ENCODE measurements around the gene CYP3A7.
"Not testable (repeated sequence)": the region's sequence is repeated elsewhere in the genome, so short reads cannot be mapped to it uniquely, and the experiment has no call there.

CYP3A7 gene

DNA sequence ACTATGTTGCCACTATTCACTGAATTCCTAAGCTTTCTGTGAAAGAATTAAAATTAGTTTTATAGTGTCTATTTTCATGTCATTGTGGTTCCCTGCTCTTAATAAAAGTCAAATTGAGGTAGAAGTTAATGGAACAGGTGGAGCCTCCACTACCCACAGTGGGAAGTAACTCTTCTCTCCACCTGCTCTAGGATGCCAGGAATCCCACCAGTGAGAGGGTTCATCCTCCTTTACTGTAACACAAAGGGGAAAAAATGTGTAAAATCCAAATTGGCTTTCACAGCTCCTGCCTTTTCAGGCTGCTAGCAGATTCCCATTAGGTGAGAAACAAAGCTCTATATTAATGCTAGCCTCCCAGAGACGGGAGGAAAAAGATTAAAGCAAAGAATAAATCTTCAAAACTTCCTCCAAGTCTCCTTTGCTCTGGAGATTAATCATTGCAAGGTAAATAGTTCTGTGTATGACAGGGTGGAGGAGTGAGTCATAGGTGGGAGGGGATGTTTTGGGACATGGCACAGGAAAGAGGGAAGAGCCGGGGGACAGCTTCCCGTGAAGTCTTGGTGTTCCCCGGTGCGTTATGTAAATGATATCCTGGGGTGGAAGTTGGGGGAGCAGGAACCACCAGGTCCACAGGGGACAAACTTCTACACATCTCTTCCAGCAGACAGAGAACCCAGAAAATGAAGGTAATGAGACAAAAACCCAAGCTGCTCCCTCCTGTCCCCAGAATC is 16.5 kb upstream of the CYP3A7 start:
- not testable (repeated sequence) for H2AK5ac ChIP-seq (ENCODE audit: low read length); H3K4me2 ChIP-seq (ENCODE audit: low read length); H3K4me1 ChIP-seq (ENCODE audit: control insufficient read depth in 1 of 2, insufficient read depth in 2 of 2, low read length in 2 of 2); H3K9ac ChIP-seq (ENCODE audit: low read length); H2BK5ac ChIP-seq (ENCODE audit: low read depth, low read length, poor library complexity); H4K8ac ChIP-seq (ENCODE audit: low read depth, low read length); H3K36me3 ChIP-seq (ENCODE audit: control insufficient read depth in 1 of 2, insufficient read depth in 2 of 2, low read length in 2 of 2); H3K18ac ChIP-seq (ENCODE audit: low read length); DNase-seq; H3K4ac ChIP-seq (ENCODE audit: low read depth, low read length); H3K23ac ChIP-seq (ENCODE audit: low read length); H4K12ac ChIP-seq (ENCODE audit: low read depth, low read length); H3K27me3 ChIP-seq (ENCODE audit: insufficient read depth, low read length); H2BK120ac ChIP-seq (ENCODE audit: insufficient read depth, low read length, poor library complexity); H3K9me3 ChIP-seq (ENCODE audit: insufficient read depth, low read depth, low read length); H2AFZ ChIP-seq (ENCODE audit: insufficient read depth, low read length, poor library complexity); H3K14ac ChIP-seq (ENCODE audit: low read length); H4K91ac ChIP-seq (ENCODE audit: low read depth, low read length); H3K79me1 ChIP-seq (ENCODE audit: low read length); H3K27ac ChIP-seq (ENCODE audit: low read depth, low read length); H3K79me2 ChIP-seq (ENCODE audit: control insufficient read depth, insufficient read depth, low read length, poor library complexity); H3K4me3 ChIP-seq (ENCODE audit: low read depth, low read length); H2BK12ac ChIP-seq (ENCODE audit: low read length)
- no CpG with 5 or more reads among the region's 5 CpGs for whole genome bisulfite sequencing (ENCODE audit: extremely low coverage, insufficient coverage, insufficient read length)

DNA sequence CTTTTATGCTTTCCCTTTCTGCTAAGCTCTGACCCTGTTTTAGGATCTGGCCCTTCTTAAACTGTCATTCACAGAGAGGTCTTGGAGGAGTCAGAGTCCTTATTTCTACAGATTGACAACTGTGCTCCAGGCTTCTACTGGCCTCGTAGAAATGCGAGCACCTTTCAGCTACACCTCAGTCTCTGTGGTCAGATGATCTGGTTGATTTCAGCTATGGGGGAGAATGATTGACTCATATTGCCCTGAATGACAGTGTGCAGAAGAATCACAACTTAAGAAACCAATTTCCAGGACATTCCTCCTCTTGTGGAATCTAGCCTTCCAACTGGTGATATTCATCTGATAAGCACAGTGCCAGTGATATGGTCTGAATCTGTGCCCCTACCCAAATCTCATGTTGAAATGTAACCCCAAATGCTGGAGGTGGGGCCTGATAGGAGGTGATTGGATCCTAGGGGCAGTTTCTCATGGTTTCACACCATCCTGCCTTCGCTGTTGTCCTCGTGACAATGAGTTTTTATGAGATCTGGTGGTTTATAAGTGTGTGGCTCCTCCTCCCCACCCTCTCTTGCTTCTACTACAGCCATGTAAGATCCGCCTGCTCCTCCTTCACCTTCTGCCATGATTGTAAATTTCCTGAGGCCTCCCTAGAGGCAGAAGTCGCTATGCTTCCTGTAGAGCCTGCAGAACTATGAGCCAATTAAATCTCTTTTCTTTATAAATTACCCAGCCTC is 14.0 kb upstream of the CYP3A7 start:
- Histone ChIP-seq H2AK5ac (ENCODE audit: low read length) (no peak overlapping the region), H3K4me2 (ENCODE audit: low read length) (no peak overlapping the region), H3K79me2 (ENCODE audit: control insufficient read depth, insufficient read depth, low read length, poor library complexity) (no peaks in the 10 kb centered on the region), H3K36me3 (ENCODE audit: control insufficient read depth in 1 of 2, insufficient read depth in 2 of 2, low read length in 2 of 2) (no peaks in the 10 kb centered on the region), H3K9ac (ENCODE audit: low read length) (no peak overlapping the region), H3K4me1 (ENCODE audit: control insufficient read depth in 1 of 2, insufficient read depth in 2 of 2, low read length in 2 of 2) (peaks cover 0 to 2% of the 10 kb centered on the region in 2 experiments), H2BK12ac (ENCODE audit: low read length) (no peak overlapping the region), H3K18ac (ENCODE audit: low read length) (no peak overlapping the region), H3K4me3 (ENCODE audit: low read depth, low read length) (no peak overlapping the region), H4K91ac (ENCODE audit: low read depth, low read length) (no peak overlapping the region), H3K4ac (ENCODE audit: low read depth, low read length) (no peak overlapping the region), H3K9me3 (ENCODE audit: insufficient read depth, low read depth, low read length) (no peaks in the 10 kb centered on the region), H3K79me1 (ENCODE audit: low read length) (no peaks in the 10 kb centered on the region), H2AFZ (ENCODE audit: insufficient read depth, low read length, poor library complexity) (no peak overlapping the region), H2BK5ac (ENCODE audit: low read depth, low read length, poor library complexity) (no peak overlapping the region), H3K27me3 (ENCODE audit: insufficient read depth, low read length) (no peaks in the 10 kb centered on the region), H2BK120ac (ENCODE audit: insufficient read depth, low read length, poor library complexity) (no peak overlapping the region), H4K12ac (ENCODE audit: low read depth, low read length) (no peak overlapping the region), H4K8ac (ENCODE audit: low read depth, low read length) (no peak overlapping the region), H3K14ac (ENCODE audit: low read length) (no peak overlapping the region), H3K23ac (ENCODE audit: low read length) (no peak overlapping the region), H3K27ac (ENCODE audit: low read depth, low read length) (no peak overlapping the region)
- DNase-seq: no peak
- WGBS (ENCODE audit: extremely low coverage, insufficient coverage, insufficient read length): no CpG with 5 or more reads among the region's 6 CpGs

DNA sequence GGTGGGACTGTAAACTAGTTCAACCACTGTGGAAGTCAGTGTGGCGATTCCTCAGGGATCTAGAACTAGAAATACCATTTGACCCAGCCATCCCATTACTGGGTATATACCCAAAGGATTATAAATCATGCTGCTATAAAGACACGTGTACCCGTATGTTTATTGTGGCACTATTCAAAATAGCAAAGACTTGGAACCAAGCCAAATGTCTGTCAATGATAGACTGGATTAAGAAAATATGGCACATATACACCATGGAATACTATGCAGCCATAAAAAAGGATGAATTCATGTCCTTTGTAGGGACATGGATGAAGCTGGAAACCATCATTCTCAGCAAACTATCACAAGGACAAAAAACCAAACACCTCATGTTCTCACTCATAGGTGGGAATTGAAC is 11.9 kb upstream of the CYP3A7 start:
- H3K4me2 ChIP-seq (ENCODE audit: low read length); H3K4ac ChIP-seq (ENCODE audit: low read depth, low read length); H3K9me3 ChIP-seq (ENCODE audit: insufficient read depth, low read depth, low read length); H4K12ac ChIP-seq (ENCODE audit: low read depth, low read length); H3K4me3 ChIP-seq (ENCODE audit: low read depth, low read length); H3K18ac ChIP-seq (ENCODE audit: low read length); H2BK120ac ChIP-seq (ENCODE audit: insufficient read depth, low read length, poor library complexity); H3K79me2 ChIP-seq (ENCODE audit: control insufficient read depth, insufficient read depth, low read length, poor library complexity); H4K8ac ChIP-seq (ENCODE audit: low read depth, low read length); H3K36me3 ChIP-seq (ENCODE audit: control insufficient read depth in 1 of 2, insufficient read depth in 2 of 2, low read length in 2 of 2); H3K27ac ChIP-seq (ENCODE audit: low read depth, low read length); H3K4me1 ChIP-seq (ENCODE audit: control insufficient read depth in 1 of 2, insufficient read depth in 2 of 2, low read length in 2 of 2); H3K79me1 ChIP-seq (ENCODE audit: low read length); H3K14ac ChIP-seq (ENCODE audit: low read length); H3K9ac ChIP-seq (ENCODE audit: low read length); DNase-seq; H4K91ac ChIP-seq (ENCODE audit: low read depth, low read length); H2BK5ac ChIP-seq (ENCODE audit: low read depth, low read length, poor library complexity); H2AK5ac ChIP-seq (ENCODE audit: low read length); H2AFZ ChIP-seq (ENCODE audit: insufficient read depth, low read length, poor library complexity); H2BK12ac ChIP-seq (ENCODE audit: low read length); H3K23ac ChIP-seq (ENCODE audit: low read length); H3K27me3 ChIP-seq (ENCODE audit: insufficient read depth, low read length): not testable (repeated sequence)
- WGBS (ENCODE audit: extremely low coverage, insufficient coverage, insufficient read length): no CpG with 5 or more reads among the region's 3 CpGs

DNA sequence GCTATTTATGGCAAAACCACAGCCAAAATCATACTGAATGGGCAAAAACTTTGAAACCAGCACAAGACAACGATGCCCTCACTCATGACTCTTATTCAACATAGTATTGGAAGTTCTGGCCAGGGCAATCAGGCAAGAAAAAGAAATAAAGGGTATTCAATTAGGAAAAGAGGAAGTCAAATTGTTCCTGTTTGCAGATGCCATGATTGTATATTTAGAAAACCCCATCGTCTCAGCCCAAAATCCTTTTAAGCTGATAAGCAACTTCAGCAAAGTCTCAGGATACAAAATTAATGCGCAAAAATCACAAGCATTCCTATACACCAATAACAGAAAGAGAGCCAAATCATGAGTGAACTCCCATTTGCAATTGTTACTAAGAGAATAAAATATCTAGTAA is 10.4 kb upstream of the CYP3A7 start:
- not testable (repeated sequence) for H3K4ac ChIP-seq (ENCODE audit: low read depth, low read length); H2BK12ac ChIP-seq (ENCODE audit: low read length); H2AFZ ChIP-seq (ENCODE audit: insufficient read depth, low read length, poor library complexity); H4K12ac ChIP-seq (ENCODE audit: low read depth, low read length); H3K9ac ChIP-seq (ENCODE audit: low read length); H3K27ac ChIP-seq (ENCODE audit: low read depth, low read length); H2BK120ac ChIP-seq (ENCODE audit: insufficient read depth, low read length, poor library complexity); H3K18ac ChIP-seq (ENCODE audit: low read length); H3K27me3 ChIP-seq (ENCODE audit: insufficient read depth, low read length); DNase-seq; H3K4me3 ChIP-seq (ENCODE audit: low read depth, low read length); H3K79me1 ChIP-seq (ENCODE audit: low read length); H2BK5ac ChIP-seq (ENCODE audit: low read depth, low read length, poor library complexity); H3K14ac ChIP-seq (ENCODE audit: low read length); H2AK5ac ChIP-seq (ENCODE audit: low read length); H3K4me1 ChIP-seq (ENCODE audit: control insufficient read depth in 1 of 2, insufficient read depth in 2 of 2, low read length in 2 of 2); H4K91ac ChIP-seq (ENCODE audit: low read depth, low read length); H3K4me2 ChIP-seq (ENCODE audit: low read length); H3K36me3 ChIP-seq (ENCODE audit: control insufficient read depth in 1 of 2, insufficient read depth in 2 of 2, low read length in 2 of 2); H4K8ac ChIP-seq (ENCODE audit: low read depth, low read length); H3K23ac ChIP-seq (ENCODE audit: low read length); H3K9me3 ChIP-seq (ENCODE audit: insufficient read depth, low read depth, low read length); H3K79me2 ChIP-seq (ENCODE audit: control insufficient read depth, insufficient read depth, low read length, poor library complexity)
- no CpG with 5 or more reads among the region's 3 CpGs for WGBS (ENCODE audit: extremely low coverage, insufficient coverage, insufficient read length)

Measured in trophoblast cell (in vitro differentiated cells and primary cell).